Osteoblast (primary cell): ENCODE data around the gene GOLGA6L2. TPM values are rescaled to one million over a fixed set of nuclear protein-coding genes. Genes with fewer than 3 reads are reported as not detected.
"Not testable (repeated sequence)": the region's sequence is repeated elsewhere in the genome, so short reads cannot be mapped to it uniquely, and the experiment has no call there.

Experiments used
- DNase-seq: peaks from one replicate; pipeline ENCODE4 v3.0.0; 2011; ENCODE audit warnings: low spot score, mixed read lengths; ENCODE audit not compliant: insufficient read length; ENCODE audit errors: missing footprints
- H2AFZ ChIP-seq: 2 replicates; pipeline ENCODE4 v1.6.0; 2011; ENCODE audit warnings: mild to moderate bottlenecking, low read length
- H3K27ac ChIP-seq: 2 replicates; pipeline ENCODE4 v1.5.1; 2011; ENCODE audit warnings: mild to moderate bottlenecking, low read depth, low read length, moderate library complexity
- H3K27me3 ChIP-seq: 2 replicates; pipeline ENCODE4 v1.6.0; 2012; ENCODE audit warnings: mild to moderate bottlenecking, control low read depth, inconsistent platforms, low read length, moderate library complexity; ENCODE audit not compliant: insufficient read depth
- H3K36me3 ChIP-seq: 2 replicates; pipeline ENCODE4 v1.5.1; 2011; ENCODE audit warnings: mild to moderate bottlenecking, low read length, control low read depth, moderate library complexity; ENCODE audit not compliant: insufficient read depth
- H3K4me1 ChIP-seq: 2 replicates; pipeline ENCODE4 v1.5.1; 2011; ENCODE audit warnings: mild to moderate bottlenecking, low read length, control low read depth, moderate library complexity; ENCODE audit not compliant: insufficient read depth
- H3K4me2 ChIP-seq: 2 replicates; pipeline ENCODE4 v1.6.0; 2011; ENCODE audit warnings: mild to moderate bottlenecking, low read length; ENCODE audit not compliant: insufficient read depth
- H3K4me3 ChIP-seq: fragments of 200-600 bp; sonication (generic); 3 replicates; pipeline ENCODE4 v1.5.1; 2012; ENCODE audit warnings: mild to moderate bottlenecking, low read length, inconsistent platforms; ENCODE audit not compliant: insufficient read depth
- H3K79me2 ChIP-seq: 2 replicates; pipeline ENCODE4 v1.6.0; 2012; ENCODE audit warnings: mild to moderate bottlenecking, low read length, control low read depth, inconsistent platforms; ENCODE audit not compliant: insufficient read depth
- H3K9me3 ChIP-seq: 2 replicates; pipeline ENCODE4 v1.5.1; 2011; ENCODE audit warnings: low read depth, low read length, control low read depth
- H4K20me1 ChIP-seq: 2 replicates; pipeline ENCODE4 v1.6.0; 2012; ENCODE audit warnings: mild to moderate bottlenecking, low read length, control low read depth; ENCODE audit not compliant: insufficient read depth
- total RNA-seq: library from RNA; depleted of rRNA; stranded (reverse); fragments of >200 nt; gene quantifications from 2 replicates; pipeline ENCODE4 v1.2.3, GENCODE V29; 2012
- TF ChIP-seq, protein P1 (sequence below): IDR thresholded peaks from 2 replicates; pipeline ENCODE4 v1.5.1; 2011; ENCODE audit warnings: mild to moderate bottlenecking, low read depth, low read length, moderate library complexity; ENCODE audit errors: extremely low read depth

The GOLGA6L2 gene
- total RNA-seq, 1 donor: not detected

DNA sequence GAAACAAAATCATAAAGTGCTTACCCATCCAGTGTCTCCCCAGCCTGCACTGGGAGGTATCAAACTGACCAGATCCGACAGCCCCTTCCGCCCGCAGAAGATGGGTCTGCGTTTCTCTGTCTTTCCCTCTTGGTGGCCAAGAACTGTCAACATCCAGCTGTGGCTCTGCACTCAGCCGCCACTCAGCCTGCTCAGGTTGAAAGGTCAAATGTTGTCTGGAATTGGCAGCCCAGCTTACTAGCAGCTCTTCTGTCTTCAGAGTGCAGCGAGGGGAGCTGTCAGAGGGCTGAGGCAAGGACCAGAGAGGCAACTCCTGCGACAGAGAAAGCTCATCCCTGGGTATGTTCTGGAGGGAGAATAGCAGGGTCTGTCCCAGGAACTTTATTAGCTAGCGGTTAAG is 45.4 kb downstream of the GOLGA6L2 start:
- no peak overlapping the region for H3K27ac ChIP-seq
- H3K4me2 ChIP-seq: no peak overlapping the region
- TF ChIP-seq, protein P1, sequence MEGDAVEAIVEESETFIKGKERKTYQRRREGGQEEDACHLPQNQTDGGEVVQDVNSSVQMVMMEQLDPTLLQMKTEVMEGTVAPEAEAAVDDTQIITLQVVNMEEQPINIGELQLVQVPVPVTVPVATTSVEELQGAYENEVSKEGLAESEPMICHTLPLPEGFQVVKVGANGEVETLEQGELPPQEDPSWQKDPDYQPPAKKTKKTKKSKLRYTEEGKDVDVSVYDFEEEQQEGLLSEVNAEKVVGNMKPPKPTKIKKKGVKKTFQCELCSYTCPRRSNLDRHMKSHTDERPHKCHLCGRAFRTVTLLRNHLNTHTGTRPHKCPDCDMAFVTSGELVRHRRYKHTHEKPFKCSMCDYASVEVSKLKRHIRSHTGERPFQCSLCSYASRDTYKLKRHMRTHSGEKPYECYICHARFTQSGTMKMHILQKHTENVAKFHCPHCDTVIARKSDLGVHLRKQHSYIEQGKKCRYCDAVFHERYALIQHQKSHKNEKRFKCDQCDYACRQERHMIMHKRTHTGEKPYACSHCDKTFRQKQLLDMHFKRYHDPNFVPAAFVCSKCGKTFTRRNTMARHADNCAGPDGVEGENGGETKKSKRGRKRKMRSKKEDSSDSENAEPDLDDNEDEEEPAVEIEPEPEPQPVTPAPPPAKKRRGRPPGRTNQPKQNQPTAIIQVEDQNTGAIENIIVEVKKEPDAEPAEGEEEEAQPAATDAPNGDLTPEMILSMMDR: no peak
- H3K4me1 ChIP-seq: no peaks in the 10 kb centered on the region
- H2AFZ ChIP-seq: no peak overlapping the region
- no peaks in the 10 kb centered on the region for H3K36me3 ChIP-seq
- H3K9me3 ChIP-seq: no peaks in the 10 kb centered on the region
- H3K4me3 ChIP-seq: no peak overlapping the region
- H4K20me1 ChIP-seq: no peaks in the 10 kb centered on the region
- DNase-seq: no peak
- no peaks in the 10 kb centered on the region for H3K79me2 ChIP-seq
- no peaks in the 10 kb centered on the region for H3K27me3 ChIP-seq

DNA sequence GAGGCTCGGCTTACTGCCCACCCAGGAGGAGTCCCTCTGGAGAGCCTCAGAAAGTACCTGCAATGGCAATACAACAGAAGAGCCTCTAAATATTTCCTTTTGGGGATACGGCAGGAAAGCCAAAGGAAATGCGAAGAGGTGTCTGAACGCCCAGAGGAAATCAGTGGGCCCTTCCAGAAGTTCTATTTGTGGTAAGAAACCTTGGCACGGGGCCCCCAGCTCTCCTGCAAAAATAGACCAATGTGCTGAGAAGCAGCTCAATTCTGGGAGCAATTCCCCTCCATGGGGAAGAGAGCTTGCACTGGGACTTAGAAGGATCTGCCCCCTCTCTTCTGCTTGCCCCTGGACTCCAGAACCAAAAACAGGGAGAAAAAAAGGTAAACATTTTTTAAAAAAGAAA is 47.8 kb downstream of the GOLGA6L2 start:
- not testable (repeated sequence) for H3K9me3 ChIP-seq, H3K4me3 ChIP-seq, DNase-seq, H4K20me1 ChIP-seq, H3K27me3 ChIP-seq, H2AFZ ChIP-seq, H3K27ac ChIP-seq, H3K79me2 ChIP-seq, H3K36me3 ChIP-seq, H3K4me1 ChIP-seq, H3K4me2 ChIP-seq

DNA sequence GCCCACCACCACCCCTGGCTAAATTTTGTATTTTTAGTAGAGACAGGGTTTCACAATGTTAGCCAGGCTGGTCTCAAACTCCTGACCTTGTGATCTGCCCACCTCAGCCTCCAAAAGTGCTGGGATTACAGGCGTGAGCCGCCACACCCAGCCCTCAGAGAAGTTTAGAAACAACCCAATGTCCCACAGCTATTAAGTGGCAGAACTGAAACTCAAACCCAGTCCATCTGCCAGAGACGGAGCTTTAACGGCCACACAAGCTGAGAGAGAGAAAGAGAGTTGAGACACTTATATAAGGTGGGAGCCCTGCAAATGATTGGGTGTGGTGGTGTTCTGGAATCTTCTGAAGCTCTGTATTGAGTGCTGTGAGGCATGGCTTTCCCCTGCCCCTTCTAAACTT is 48.7 kb downstream of the GOLGA6L2 start:
- H4K20me1 ChIP-seq, H3K4me3 ChIP-seq, H3K4me1 ChIP-seq, H2AFZ ChIP-seq, DNase-seq, H3K36me3 ChIP-seq, H3K4me2 ChIP-seq, H3K27ac ChIP-seq, H3K27me3 ChIP-seq, H3K9me3 ChIP-seq, H3K79me2 ChIP-seq: not testable (repeated sequence)

DNA sequence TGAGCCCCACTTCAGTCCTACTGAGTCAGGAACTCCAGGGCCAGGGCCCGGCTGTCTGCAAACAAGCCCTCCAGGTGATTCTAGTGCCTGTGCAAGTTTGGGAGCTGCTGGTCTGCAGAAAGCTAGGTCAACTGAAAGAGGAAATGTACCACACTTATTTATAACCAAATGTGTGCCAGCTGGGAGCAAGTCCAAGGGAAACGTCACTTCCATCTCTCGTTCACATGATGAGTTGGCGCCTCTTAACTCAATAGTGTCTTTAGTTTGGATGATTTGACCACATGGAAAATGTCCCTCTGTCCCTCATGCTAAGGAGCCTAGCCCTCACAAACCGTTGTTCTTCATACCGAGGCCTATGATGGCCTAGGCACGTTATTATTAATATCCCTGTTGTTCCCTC is 49.3 kb downstream of the GOLGA6L2 start:
- Histone ChIP-seq H2AFZ (no peak overlapping the region), H3K36me3 (no peaks in the 10 kb centered on the region), H3K9me3 (no peaks in the 10 kb centered on the region), H3K4me3 (no peak overlapping the region), H3K27ac (no peak overlapping the region), H3K4me2 (no peak overlapping the region), H3K27me3 (no peaks in the 10 kb centered on the region), H3K4me1 (no peaks in the 10 kb centered on the region), H4K20me1 (no peaks in the 10 kb centered on the region), H3K79me2 (no peaks in the 10 kb centered on the region)
- no peak for DNase-seq
- TF ChIP-seq, protein P1: no peak

DNA sequence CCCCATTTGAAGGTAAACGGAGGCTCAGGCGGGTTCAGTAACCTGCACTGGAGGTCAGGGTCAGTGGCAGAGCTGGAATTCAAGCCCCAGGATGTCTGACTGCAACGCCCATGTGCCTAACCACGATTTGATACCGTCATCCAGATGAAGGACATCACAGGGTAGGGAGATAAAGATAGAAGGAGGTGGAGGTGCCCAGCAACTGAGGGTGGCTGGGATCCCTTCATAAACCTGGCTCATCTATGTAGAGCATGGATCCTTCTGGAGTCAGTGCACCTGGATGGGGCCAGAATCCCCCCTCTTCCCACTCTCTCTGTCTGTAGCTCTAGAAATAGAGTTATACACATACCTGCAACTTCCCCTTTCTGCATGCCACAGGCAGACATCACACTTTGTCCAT is 51.2 kb downstream of the GOLGA6L2 start:
- TF ChIP-seq, protein P1: no peak
- Histone ChIP-seq H3K4me3 (no peak overlapping the region), H4K20me1 (no peaks in the 10 kb centered on the region), H3K4me1 (no peaks in the 10 kb centered on the region), H3K27ac (no peak overlapping the region), H2AFZ (no peak overlapping the region), H3K79me2 (no peaks in the 10 kb centered on the region), H3K4me2 (no peak overlapping the region), H3K9me3 (no peaks in the 10 kb centered on the region), H3K27me3 (no peaks in the 10 kb centered on the region), H3K36me3 (no peaks in the 10 kb centered on the region)
- no peak for DNase-seq
